HCT116 (cell line): ENCODE measurements around the gene TPP1. TPM values are rescaled to one million over a fixed set of nuclear protein-coding genes. Genes with fewer than 3 reads are reported as not detected.

Experiments
- ATAC-seq: fragments of 200-7000 bp; cut with Tn5 transposase; 2 replicates; pipeline ENCODE4 v1.9.1; 2020; ENCODE audit warnings: mild to moderate bottlenecking, moderate library complexity
- BruUV-seq: library from RNA; stranded (reverse); fragments of 400-500 nt; replicated peaks from 2 replicates; lab custom pipeline; 2021; lab: Mats Ljungman, UMichigan
- CTCF ChIA-PET: fragments of 300-600 bp; sonication (Branson Sonifier 250); formaldehyde crosslinking; loops from one replicate; lab custom pipeline; 2021; ENCODE audit warnings: antibody characterized with exemption; lab: Charles Lee
- POLR2A ChIA-PET: fragments of 300-600, 350-600 bp; sonication (Branson Sonifier 250); formaldehyde crosslinking; loops from one replicate; lab custom pipeline; 2021; ENCODE audit warnings: antibody characterized with exemption; lab: Charles Lee
- RAD21 ChIA-PET, 2 experiments: fragments of 300-600 bp; sonication (Branson Sonifier 250); formaldehyde crosslinking; loops; one replicate each; lab custom pipeline; 2023; ENCODE audit warnings: low total read pairs in 2 of 2; ENCODE audit not compliant: uncharacterized antibody in 2 of 2, unreplicated experiment in 2 of 2, low non-redundant PET in 1 of 2; lab: Charles Lee
- DNase-seq: peaks from one replicate; pipeline ENCODE4 v3.0.0-alpha.2; 2010; ENCODE audit warnings: low read depth, low spot score
- H2AFZ ChIP-seq: fragments of 200-600 bp; shearing (Covaris generic), sonication (generic); 2 replicates; pipeline ENCODE4 v1.6.1; 2017; ENCODE audit warnings: low read depth, mixed run types, mixed read lengths, antibody characterized with exemption, low read length; ENCODE audit not compliant: poor library complexity, severe bottlenecking
- H3K27ac ChIP-seq: 2 replicates; pipeline ENCODE4 v1.5.1; 2012; ENCODE audit warnings: low read depth, low read length
- H3K27me3 ChIP-seq: fragments of 200-600 bp; sonication (generic); 2 replicates; pipeline ENCODE4 v1.6.1; 2016; ENCODE audit warnings: mixed run types, low read length, mixed read lengths; ENCODE audit not compliant: insufficient read depth
- H3K36me3 ChIP-seq, 2 experiments: fragments of 200-500 bp in 1 of 2; fragments of 200-600 bp in 1 of 2; sonication (Bioruptor generic) in 1 of 2; sonication (generic) in 1 of 2; 2 replicates each; pipeline versions ENCODE4 v1.5.1 to v1.6.1; 2014 to 2016; ENCODE audit warnings: low read length in 2 of 2, inconsistent platforms in 1 of 2, mixed read lengths in 1 of 2, mixed run types in 1 of 2; ENCODE audit not compliant: insufficient read depth in 2 of 2, control insufficient read depth in 1 of 2
- H3K4me1 ChIP-seq, 2 experiments: fragments of 200-600 bp in 1 of 2; sonication (generic) in 1 of 2; 2 replicates each; pipeline versions ENCODE4 v1.5.1 to v1.6.1; 2012 to 2017; ENCODE audit warnings: low read length in 2 of 2, inconsistent platforms in 1 of 2, mild to moderate bottlenecking in 1 of 2, mixed read lengths in 1 of 2, mixed run types in 1 of 2, moderate library complexity in 1 of 2; ENCODE audit not compliant: insufficient read depth in 2 of 2, control insufficient read depth in 1 of 2
- H3K4me2 ChIP-seq: fragments of 200-600 bp; sonication (generic); 2 replicates; pipeline ENCODE4 v1.6.1; 2017; ENCODE audit warnings: mixed run types, low read length, mixed read lengths
- H3K4me3 ChIP-seq, 2 experiments: fragments of 200-600 bp in 1 of 2; sonication (generic) in 1 of 2; replicated peaks in 1 of 2; 2 replicates each; pipeline ENCODE4 v1.5.1; 2011 to 2016; ENCODE audit warnings: low read length in 2 of 2, control low read depth in 1 of 2, low read depth in 1 of 2, mild to moderate bottlenecking in 1 of 2, mixed read lengths in 1 of 2, mixed run types in 1 of 2
- H3K79me2 ChIP-seq: fragments of 200-600 bp; sonication (generic); 2 replicates; pipeline ENCODE4 v1.6.1; 2017; ENCODE audit warnings: mild to moderate bottlenecking, mixed run types, low read length, moderate library complexity, mixed read lengths; ENCODE audit not compliant: insufficient read depth
- H3K9ac ChIP-seq: fragments of 200-600 bp; sonication (generic); 2 replicates; pipeline ENCODE4 v1.6.1; 2016; ENCODE audit warnings: low read length, mixed read lengths
- H3K9me2 ChIP-seq: fragments of 200-600 bp; sonication (generic), shearing (Covaris generic); 2 replicates; pipeline ENCODE4 v1.6.1; 2017; ENCODE audit warnings: mixed run types, mild to moderate bottlenecking, moderate library complexity; ENCODE audit not compliant: insufficient read depth
- H3K9me3 ChIP-seq, 2 experiments: fragments of 200-500 bp in 1 of 2; fragments of 200-600 bp in 1 of 2; sonication (Bioruptor generic) in 1 of 2; sonication (generic) in 1 of 2; 2 replicates each; pipeline ENCODE4 v1.6.1; 2014 to 2017; ENCODE audit warnings: low read length in 2 of 2, mixed read lengths in 2 of 2, inconsistent platforms in 1 of 2, low read depth in 1 of 2, mild to moderate bottlenecking in 1 of 2, mixed run types in 1 of 2, moderate library complexity in 1 of 2; ENCODE audit not compliant: control insufficient read depth in 1 of 2, insufficient read depth in 1 of 2
- H4K20me1 ChIP-seq: fragments of 200-600 bp; sonication (generic), shearing (Covaris generic); 2 replicates; pipeline ENCODE4 v1.6.1; 2017; ENCODE audit warnings: mixed run types, mild to moderate bottlenecking, moderate library complexity; ENCODE audit not compliant: insufficient read depth
- CTCF ChIP-seq, 3 experiments: fragments of 200-600 bp in 1 of 3; sonication (generic) in 1 of 3; IDR thresholded peaks in 2 of 3; conservative IDR thresholded peaks in 1 of 3; 2 replicates each; pipeline ENCODE4 v1.5.1; 2012 to 2017; ENCODE audit warnings: low read depth in 2 of 3, low read length in 2 of 3, antibody characterized with exemption in 1 of 3, borderline replicate concordance in 1 of 3, control low read depth in 1 of 3, mild to moderate bottlenecking in 1 of 3, mixed read lengths in 1 of 3, mixed run types in 1 of 3, moderate library complexity in 1 of 3; ENCODE audit not compliant: insufficient read depth in 1 of 3
- EZH2phosphoT487 ChIP-seq: fragments of 200-600 bp; IDR thresholded peaks from 2 replicates; pipeline ENCODE4 v1.6.1; 2018; ENCODE audit warnings: antibody characterized with exemption, borderline replicate concordance
- FOSL1 ChIP-seq: IDR thresholded peaks from 2 replicates; pipeline ENCODE4 v1.6.1; 2012; ENCODE audit warnings: low read depth
- JUND ChIP-seq: IDR thresholded peaks from 2 replicates; pipeline ENCODE4 v1.6.1; 2012
- SP1 ChIP-seq: IDR thresholded peaks from 2 replicates; pipeline ENCODE4 v1.6.1; 2012; ENCODE audit warnings: low read depth
- YY1 ChIP-seq: IDR thresholded peaks from 2 replicates; pipeline ENCODE4 v1.6.1; 2011; ENCODE audit warnings: low read length, low read depth, moderate library complexity, mild to moderate bottlenecking; ENCODE audit not compliant: insufficient replicate concordance; ENCODE audit errors: extremely low read depth
- ZBTB33 ChIP-seq: IDR thresholded peaks from 2 replicates; pipeline ENCODE4 v1.6.1; 2011; ENCODE audit warnings: mild to moderate bottlenecking, low read length, moderate library complexity; ENCODE audit not compliant: insufficient replicate concordance; ENCODE audit errors: extremely low read depth
- intact Hi-C: fragments of 100-400 bp; cut with micrococcal nuclease; formaldehyde crosslinking; loops from 2 replicates; pipeline ENCODE4 v1.10.0; 2022
- total RNA-seq: library from RNA; stranded (reverse); gene quantifications from one replicate; pipeline ENCODE4 v1.2.1, GENCODE V29; 2021; ENCODE audit not compliant: unreplicated experiment
- TF ChIP-seq, protein P1 (sequence below): IDR thresholded peaks from 2 replicates; pipeline ENCODE4 v1.6.1; 2012

The TPP1 gene
- total RNA-seq, 1 experiment from 2014 or later: 44.7 TPM

- no TSS peak for BruUV-seq
- CTCF ChIA-PET: no interaction called here
- H3K27ac ChIP-seq: no peak overlapping the region
These were observed 44.2 kb downstream of the TPP1 start for GRCh38 chr11:6574816-6575715.

More at GRCh38 chr11:6574816-6575715, 44.2 kb downstream of the TPP1 start:
- no peak for TF ChIP-seq JUND
- no peak for TF ChIP-seq FOSL1
- no peak for TF ChIP-seq EZH2phosphoT487
- TF ChIP-seq CTCF (IDR thresholded peaks at IDR 0.05 in 2 of 3, conservative IDR thresholded peaks at IDR 0.05 in 1 of 3; ENCODE audit: borderline replicate concordance in 1 of 3, insufficient read depth in 1 of 3, low read depth in 2 of 3, low read length in 2 of 3): no peak
- TF ChIP-seq, protein P1, sequence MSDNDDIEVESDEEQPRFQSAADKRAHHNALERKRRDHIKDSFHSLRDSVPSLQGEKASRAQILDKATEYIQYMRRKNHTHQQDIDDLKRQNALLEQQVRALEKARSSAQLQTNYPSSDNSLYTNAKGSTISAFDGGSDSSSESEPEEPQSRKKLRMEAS: no peak
- TF ChIP-seq YY1: no peak
- no peak for TF ChIP-seq SP1
- TF ChIP-seq ZBTB33: no peak
- Histone ChIP-seq H3K4me2 (no peak overlapping the region), H3K9ac (no peak overlapping the region), H3K4me3 (no peak overlapping the region), H3K79me2 (no peaks in the 10 kb centered on the region; the same call in 1 of the 2 replicates), H3K4me1 (no peaks in the 10 kb centered on the region), H4K20me1 (no peaks in the 10 kb centered on the region), H3K9me3 (no peaks in the 10 kb centered on the region), H3K27me3 (no peaks in the 10 kb centered on the region), H2AFZ (no peak overlapping the region), H3K9me2 (no peaks in the 10 kb centered on the region), H3K36me3 (no peaks in the 10 kb centered on the region)
- ChIA-PET RAD21 (no interaction called here), POLR2A (interaction anchor here (0.6 kb wide), 1 partner anchor 101 kb away, joined by 3 read pairs; no protein-coding TSS in a partner anchor)
- ATAC-seq (no peak), DNase-seq (no peak)
- intact Hi-C loops: no loop called here
